GM10266 (cell line): ENCODE results near the gene DENND1B.

Experiments
- DNase-seq: peaks from one replicate; pipeline ENCODE4 v3.0.0; 2012; ENCODE audit errors: extremely low spot score
- TF ChIP-seq, protein P1 (sequence below): IDR thresholded peaks from 2 replicates; pipeline ENCODE4 v1.5.1; 2012; ENCODE audit warnings: mild to moderate bottlenecking, low read depth; ENCODE audit not compliant: control insufficient read depth, insufficient read depth; ENCODE audit errors: missing control alignments

DENND1B gene

DNA sequence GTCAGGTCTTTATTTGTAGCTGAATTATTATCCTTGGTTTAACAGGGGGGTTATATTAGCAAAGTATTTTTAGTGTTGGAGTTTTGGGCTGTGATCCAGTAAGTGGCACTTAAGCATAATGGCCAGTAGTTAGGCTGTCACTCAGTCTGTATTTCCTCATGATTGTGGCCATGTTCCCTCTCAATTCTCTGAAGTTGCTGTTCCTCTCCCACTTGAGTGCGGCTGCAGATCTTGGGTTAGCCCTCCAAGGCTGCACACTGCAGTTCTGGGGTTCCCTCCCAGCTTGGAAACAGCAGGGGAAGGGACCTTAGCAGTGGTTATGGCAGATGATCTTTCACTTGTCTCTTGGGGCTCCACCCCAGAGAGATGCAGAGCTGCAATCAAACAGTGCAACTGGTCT is 23.2 kb upstream of the DENND1B start:
- DNase-seq: no peak

DNA sequence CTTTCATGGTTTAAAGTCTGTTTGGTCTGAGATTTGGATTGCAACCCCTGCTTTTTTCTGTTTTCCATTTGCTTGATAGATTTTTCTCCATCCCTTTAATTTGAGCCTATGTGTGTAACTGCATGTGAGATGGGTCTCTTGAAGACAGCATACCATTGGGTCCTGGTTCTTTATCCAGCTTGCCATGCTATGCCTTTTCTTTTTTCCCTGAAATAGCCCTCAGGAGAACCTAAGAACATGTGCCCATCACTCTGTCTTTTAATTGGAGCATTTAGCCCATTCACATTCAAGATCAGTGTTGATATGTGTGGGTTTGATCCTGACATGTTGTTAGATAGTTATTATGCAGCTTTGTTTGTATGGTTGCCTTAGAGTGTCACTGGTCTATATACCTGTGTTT is 21.7 kb upstream of the DENND1B start:
- no peak for DNase-seq
- TF ChIP-seq, protein P1, sequence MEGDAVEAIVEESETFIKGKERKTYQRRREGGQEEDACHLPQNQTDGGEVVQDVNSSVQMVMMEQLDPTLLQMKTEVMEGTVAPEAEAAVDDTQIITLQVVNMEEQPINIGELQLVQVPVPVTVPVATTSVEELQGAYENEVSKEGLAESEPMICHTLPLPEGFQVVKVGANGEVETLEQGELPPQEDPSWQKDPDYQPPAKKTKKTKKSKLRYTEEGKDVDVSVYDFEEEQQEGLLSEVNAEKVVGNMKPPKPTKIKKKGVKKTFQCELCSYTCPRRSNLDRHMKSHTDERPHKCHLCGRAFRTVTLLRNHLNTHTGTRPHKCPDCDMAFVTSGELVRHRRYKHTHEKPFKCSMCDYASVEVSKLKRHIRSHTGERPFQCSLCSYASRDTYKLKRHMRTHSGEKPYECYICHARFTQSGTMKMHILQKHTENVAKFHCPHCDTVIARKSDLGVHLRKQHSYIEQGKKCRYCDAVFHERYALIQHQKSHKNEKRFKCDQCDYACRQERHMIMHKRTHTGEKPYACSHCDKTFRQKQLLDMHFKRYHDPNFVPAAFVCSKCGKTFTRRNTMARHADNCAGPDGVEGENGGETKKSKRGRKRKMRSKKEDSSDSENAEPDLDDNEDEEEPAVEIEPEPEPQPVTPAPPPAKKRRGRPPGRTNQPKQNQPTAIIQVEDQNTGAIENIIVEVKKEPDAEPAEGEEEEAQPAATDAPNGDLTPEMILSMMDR: no peak

More for the DNA sequence above, 23.2 kb upstream of the DENND1B start:
- TF ChIP-seq, protein P1: no peak

DNA sequence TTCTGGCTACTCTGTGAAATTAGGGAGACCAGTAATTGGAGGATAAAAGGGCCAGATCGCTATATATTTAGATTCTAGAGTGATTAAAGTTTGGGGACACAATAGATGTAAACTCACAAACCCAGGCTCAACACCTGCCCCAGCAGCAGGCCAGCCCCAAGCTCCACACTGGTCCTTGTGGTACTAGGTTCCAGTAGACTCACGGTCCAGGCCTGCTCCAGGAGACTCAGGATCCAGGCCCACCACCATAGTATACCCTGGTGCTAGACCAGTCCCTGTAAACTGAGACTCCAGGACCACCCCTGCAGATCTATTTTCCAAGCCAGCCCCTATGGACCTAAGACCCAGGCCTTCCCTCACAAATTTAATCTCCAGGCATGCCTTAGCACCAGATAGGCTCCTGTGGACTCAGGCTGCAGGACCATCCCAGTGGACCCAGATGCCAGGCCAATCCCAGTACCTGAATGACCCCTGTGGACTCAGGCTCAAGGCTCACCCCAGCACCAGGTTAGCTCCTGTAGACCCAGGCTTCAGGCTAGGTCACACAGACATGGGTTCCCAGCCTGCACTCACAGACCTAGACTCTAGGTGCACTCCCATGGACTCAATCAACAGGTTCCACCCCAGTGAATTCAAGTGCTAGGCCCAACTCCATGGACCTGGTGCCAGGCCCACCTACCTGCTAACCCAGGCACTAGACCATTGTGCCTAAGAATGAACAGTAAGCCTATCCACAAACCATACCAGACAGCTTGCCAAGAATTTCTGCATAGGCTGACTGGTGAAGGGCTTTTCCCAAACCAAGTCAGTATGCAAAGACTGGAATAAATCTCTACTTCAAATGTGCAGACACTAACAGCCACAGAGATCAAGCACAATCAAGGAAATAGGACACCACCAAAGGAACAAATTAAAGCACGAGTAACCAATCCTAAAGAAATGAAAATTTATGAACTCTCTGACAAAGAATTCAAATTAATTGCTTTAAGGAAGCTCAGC is 13.8 kb upstream of the DENND1B start:
- no peak for DNase-seq

DNA sequence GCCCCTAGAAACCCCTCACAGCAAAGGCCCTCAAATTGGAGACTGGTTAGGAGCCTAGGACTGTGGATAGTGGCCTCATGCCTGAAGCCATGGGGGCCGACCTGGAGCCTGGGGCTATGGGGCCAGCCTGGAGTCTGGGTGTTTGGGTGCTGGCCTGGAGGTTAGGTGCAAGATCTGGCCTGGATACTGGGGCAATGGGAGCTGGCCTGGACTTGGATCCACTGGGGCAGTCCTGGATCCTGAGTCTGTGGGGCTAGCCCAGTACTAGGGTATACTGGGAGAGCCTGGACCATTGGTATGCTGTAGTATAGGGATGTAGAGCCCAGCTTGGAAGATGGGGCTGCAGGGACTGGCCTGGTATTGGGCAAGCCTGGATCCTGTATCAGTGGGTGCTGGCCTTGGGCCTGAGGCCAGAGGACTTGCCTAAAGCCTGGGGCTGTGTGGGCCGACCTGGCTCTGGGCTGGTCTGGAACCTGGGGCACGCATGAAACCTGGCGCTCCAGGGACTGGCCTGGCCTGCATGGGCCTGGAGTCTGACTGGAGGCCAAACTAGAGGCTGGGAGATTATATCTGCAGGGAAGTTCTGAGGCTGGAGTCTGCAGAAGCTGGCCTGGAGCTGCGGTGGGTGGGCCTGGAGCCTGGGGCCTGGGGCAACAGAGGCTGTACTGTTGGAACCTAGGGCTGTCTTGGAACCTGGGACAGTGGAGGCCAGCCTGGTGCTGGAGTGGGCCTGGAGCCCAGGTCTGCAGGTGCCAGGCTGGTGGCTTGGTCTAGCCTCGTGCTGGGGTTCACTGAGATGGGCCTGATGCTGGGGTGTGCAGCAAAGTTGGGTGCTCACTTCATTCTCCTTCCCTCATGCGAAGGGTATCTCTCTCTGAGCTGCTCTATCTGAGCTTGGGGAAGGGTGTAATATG is 12.6 kb upstream of the DENND1B start:
- TF ChIP-seq, protein P1: no peak
- DNase-seq: no peak

More for the DNA sequence above, 13.8 kb upstream of the DENND1B start:
- TF ChIP-seq, protein P1: no peak

DNA sequence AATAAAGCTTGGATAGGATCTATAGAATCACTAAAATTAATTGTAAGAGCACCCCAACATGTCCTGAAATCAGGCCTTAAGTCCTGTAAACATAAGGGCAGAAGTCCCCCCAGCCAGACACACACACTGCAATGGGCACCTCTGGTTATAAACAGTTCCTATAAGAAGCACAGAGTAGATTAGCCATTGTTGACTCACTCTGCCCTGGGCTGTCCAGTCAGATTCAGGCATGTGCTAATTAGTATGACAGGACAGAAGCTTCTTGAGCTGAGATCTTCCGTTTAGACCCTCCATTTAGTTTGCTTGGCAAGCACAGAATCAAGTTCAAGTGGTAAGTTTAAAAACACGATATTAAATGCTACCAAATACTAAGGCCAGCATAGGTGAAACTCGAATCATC is 11.8 kb upstream of the DENND1B start:
- DNase-seq: no peak
- TF ChIP-seq, protein P1: no peak

DNA sequence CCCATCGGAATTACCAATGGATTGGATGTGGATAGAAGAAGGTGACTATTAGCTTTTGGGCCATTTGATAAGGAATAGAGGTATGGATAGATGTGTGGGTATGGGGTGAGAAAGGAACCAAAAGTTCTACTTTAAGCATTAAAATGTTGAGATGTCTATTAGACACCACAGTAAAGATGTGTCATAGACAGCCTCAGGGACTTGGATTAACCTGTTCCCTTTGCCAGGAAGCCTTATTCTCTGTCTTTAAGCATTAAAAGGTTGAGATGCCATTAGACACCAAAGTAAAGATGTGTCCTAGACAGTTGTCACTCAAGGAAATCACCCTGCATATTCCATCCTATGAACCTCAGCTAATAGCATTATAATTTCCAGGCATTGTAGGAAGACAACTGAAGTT is 11.0 kb upstream of the DENND1B start:
- TF ChIP-seq, protein P1: no peak
- DNase-seq: no peak

DNA sequence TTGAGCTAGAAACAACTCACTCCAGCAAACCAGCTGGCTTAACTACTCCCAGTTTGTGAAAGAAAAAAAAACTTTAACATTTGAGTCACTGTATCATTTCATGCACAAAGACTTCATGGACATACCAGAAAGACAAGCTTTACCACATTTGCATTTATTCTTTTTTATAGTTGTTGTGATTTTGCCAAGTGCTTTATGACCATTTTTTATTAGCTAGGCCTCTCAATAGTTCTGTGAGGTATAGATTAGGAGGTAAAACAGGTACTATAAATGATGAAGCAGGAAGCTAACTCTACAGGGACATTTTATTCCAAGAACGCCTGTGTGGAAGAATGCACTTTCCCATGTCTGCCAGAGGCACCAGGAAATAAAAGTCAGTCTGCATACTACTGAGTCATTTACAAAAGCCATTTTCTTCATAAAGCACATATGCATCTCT is 8.2 kb upstream of the DENND1B start:
- no peak for DNase-seq
- TF ChIP-seq, protein P1: no peak
